HG03108 (cell line): ENCODE measurements around the gene PRRC1.
"Not testable (repeated sequence)": the region's sequence is repeated elsewhere in the genome, so short reads cannot be mapped to it uniquely, and the experiment has no call there.

Experiments used
- ATAC-seq: cut with Tn5 transposase; IDR thresholded peaks from one replicate; pipeline ENCODE4 v1.9.1; 2021; ENCODE audit warnings: moderate library complexity; ENCODE audit not compliant: unreplicated experiment

The PRRC1 gene

GRCh38 chr5:127540553-127540952 is 23.1 kb downstream of the PRRC1 start:
- ATAC-seq, result not testable (repeated sequence)

GRCh38 chr5:127545249-127545648 is 27.8 kb downstream of the PRRC1 start:
- not testable (repeated sequence) for ATAC-seq

- ATAC-seq, result no peak
Observed at GRCh38 chr5:127549551-127549950, 32.1 kb downstream of the PRRC1 start.

GRCh38 chr5:127550652-127551409 is 33.4 kb downstream of the PRRC1 start:
- ATAC-seq, result no peak

GRCh38 chr5:127551410-127552041 is 34.1 kb downstream of the PRRC1 start:
- ATAC-seq, result no peak

GRCh38 chr5:127555826-127556225 is 38.4 kb downstream of the PRRC1 start:
- no peak for ATAC-seq

- no peak for ATAC-seq
Observed at GRCh38 chr5:127556609-127557334, 39.3 kb downstream of the PRRC1 start.

GRCh38 chr5:127558273-127558672 is 40.8 kb downstream of the PRRC1 start:
- no peak for ATAC-seq

- ATAC-seq, result no peak
Observed at GRCh38 chr5:127561254-127561653, 43.8 kb downstream of the PRRC1 start.

GRCh38 chr5:127562252-127562651 is 44.8 kb downstream of the PRRC1 start:
- no peak for ATAC-seq

GRCh38 chr5:127563136-127563535 is 45.7 kb downstream of the PRRC1 start:
- ATAC-seq, result no peak

- peak; percentile 36 for ATAC-seq
Observed at GRCh38 chr5:127564002-127564769, 46.7 kb downstream of the PRRC1 start.

- ATAC-seq, result no peak
Observed at GRCh38 chr5:127565586-127566270, 48.3 kb downstream of the PRRC1 start.

- ATAC-seq, result peak; percentile 71
Observed at GRCh38 chr5:127567026-127567768, 49.8 kb downstream of the PRRC1 start.

GRCh38 chr5:127568166-127568565 is 50.7 kb downstream of the PRRC1 start:
- no peak for ATAC-seq

- not testable (repeated sequence) for ATAC-seq
Observed at GRCh38 chr5:127569471-127569870, 52.0 kb downstream of the PRRC1 start.

- peak; percentile 46 for ATAC-seq
Observed at GRCh38 chr5:127571314-127572131, 54.1 kb downstream of the PRRC1 start.

- no peak for ATAC-seq
Observed at GRCh38 chr5:127572930-127573329, 55.5 kb downstream of the PRRC1 start.
